ENCODE results near the gene ABCC4.

DNA sequence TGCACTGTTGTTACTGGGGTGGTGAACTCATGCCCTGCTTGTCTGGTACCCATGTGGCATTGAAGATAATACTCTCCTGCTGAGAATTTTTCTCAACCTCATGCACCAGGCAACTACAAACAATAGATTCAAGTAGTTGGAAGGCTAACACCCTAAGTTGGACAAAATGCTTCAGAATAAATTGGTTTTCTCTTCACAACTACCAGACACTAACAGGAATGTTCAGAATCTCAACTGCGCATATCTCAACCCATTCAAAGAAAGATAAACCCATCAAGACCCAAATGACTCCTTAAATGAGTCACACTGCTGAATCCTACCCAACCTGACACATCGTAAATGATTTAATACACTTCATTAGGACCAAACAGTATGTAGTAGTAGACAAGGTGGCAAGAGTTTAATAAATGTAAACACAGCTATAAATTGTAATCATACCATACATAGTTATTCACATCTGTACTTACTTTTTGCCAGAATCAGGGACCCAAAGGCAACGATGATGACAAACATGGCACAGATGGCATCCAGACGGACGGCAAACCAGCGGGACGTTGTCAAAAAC, 227.4 kb downstream of the ABCC4 start:
- TF ChIP-seq, protein P1, sequence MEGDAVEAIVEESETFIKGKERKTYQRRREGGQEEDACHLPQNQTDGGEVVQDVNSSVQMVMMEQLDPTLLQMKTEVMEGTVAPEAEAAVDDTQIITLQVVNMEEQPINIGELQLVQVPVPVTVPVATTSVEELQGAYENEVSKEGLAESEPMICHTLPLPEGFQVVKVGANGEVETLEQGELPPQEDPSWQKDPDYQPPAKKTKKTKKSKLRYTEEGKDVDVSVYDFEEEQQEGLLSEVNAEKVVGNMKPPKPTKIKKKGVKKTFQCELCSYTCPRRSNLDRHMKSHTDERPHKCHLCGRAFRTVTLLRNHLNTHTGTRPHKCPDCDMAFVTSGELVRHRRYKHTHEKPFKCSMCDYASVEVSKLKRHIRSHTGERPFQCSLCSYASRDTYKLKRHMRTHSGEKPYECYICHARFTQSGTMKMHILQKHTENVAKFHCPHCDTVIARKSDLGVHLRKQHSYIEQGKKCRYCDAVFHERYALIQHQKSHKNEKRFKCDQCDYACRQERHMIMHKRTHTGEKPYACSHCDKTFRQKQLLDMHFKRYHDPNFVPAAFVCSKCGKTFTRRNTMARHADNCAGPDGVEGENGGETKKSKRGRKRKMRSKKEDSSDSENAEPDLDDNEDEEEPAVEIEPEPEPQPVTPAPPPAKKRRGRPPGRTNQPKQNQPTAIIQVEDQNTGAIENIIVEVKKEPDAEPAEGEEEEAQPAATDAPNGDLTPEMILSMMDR (IDR thresholded peaks at IDR 0.05; ENCODE audit: low read depth, low read length, poor library complexity, severe bottlenecking), result no peak
- TF ChIP-seq EZH2phosphoT487 (IDR thresholded peaks at IDR 0.05; ENCODE audit: borderline replicate concordance, low read length), result no peak
